Activated CD4-positive, CD25-positive, alpha-beta regulatory T cell treated with anti-CD3 and anti-CD28 coated beads, Interleukin-2, amount 50 U/mL, for 16 hours (primary cell): ENCODE data around the gene ZDHHC7.
A peak's percentile ranks its signal among the peaks of the same experiment; 100 is the strongest.
"Not testable (repeated sequence)": the region's sequence is repeated elsewhere in the genome, so short reads cannot be mapped to it uniquely, and the experiment has no call there.

Experiments used
- DNase-seq: peaks from one replicate; pipeline ENCODE4 v3.0.0-alpha.2; 2020; ENCODE audit warnings: low read depth, low spot score

The ZDHHC7 gene

DNA sequence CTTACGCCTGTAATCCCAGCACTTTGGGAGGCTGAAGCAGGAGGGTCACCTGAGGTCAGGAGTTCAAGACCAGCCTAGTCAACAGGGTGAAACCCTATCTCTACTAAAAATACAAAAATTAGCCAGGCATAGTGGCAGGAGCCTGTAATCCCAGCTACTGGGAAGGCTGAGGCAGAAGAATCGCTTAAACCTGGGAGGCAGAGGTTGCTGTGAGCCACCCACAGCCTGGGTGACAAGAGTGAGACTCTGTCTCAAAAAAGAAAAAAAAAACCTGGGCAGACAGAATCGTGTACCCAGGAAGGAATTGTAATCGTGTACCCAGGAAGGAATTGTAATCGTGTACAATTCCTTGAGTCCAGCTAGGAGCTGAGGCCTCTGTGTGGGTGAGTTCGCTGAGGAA lies 72.7 kb downstream of the ZDHHC7 start:
- DNase-seq: not testable (repeated sequence)

DNA sequence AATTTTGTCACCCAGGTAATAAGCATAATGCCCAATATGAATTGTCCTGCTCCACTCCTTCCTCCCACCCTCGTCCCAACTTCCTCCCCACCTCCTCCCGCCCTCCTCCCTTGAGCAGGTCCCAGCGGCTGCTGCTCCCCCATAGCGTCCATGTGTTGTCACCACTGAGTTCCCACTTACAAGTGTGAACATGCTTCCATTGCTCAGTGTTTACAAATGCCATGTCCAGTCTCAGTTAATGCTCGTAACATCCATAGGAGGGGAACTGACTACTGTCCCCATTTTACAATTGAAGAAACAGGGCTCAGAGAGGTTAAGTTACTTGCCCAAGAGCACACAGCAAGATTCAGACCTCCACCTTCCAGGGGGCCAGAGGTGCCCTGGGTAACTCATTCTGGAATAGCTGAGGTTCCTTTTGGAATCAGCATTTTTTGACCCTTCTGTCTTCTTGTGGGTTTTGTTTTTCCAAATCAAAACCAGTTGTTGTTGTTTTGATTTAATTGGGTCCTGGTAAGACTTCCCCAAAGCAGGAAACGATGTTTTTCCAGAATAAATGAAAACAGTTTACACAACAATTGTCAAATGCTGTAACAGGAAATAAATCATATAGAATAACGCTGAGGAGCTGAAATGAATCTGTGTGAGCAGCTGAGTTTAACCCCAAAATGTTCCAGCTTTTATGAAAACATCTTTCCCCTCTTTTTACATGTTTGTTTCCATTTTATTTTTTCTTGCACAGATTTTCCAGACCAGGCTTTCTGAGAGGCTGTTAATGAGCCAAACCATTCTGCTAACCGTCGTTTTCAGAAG lies 73.9 kb downstream of the ZDHHC7 start:
- DNase-seq: no peak

DNA sequence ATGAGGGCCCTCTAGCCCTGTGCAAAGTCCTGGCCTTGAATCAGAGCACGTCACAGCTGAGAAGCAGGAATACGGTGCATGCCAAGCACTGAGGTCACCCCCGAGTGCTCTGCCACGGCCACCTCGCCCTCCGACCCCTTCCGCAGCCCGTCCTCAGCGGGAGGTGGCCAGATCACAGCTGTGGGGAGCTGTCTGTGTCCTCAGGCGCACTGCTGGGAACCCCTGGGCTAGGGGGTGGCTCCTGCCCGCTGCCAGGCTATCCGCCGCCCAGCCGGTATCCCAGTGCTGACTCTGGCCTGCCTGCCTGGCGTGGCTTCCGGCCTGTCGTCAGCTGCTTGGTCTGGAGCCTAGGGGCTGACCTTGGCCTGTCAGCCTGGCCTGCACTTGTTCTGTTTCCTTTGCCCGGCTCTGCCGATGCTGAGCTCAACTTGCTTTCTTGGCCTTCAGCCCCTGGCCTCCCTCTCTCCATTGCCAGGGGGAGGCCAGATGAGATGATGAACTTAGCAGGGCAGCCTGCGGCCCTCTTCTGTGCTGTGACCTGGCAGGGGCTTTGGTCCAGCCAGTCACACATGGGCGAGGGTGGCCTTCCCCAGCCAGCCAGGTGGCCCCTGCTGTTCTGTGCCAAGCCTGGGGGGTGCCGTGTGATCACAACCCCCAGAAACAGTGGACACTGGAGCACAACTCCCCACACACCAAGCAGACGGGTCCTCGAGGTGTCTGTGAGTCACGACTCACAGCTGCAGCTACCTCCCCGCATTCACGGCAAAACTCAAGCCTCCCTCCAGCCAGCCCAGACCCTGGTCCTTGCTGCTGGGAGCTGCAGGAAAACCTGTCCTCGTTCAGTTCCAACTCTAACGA lies 77.3 kb downstream of the ZDHHC7 start:
- DNase-seq: no peak

DNA sequence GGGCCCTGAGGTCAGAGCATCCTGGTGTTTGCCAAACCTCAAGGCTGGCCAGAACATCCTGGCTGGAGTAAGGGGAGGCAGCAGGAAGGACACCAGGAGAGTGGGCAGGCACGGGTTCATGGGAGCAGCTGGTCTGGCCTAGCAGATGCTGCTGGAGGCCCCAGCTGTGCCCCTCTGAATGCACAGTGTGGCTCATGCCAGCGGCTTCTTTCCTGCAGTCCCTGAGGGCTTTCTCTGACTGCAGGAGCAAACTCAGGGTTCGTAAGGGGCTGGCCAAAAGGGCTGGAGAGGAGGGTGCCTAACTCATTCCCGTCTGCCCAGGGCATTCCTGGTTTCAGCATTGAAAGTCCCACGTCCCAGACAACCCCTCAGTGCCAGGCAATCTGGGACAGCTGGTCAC lies 78.7 kb downstream of the ZDHHC7 start:
- no peak for DNase-seq

DNA sequence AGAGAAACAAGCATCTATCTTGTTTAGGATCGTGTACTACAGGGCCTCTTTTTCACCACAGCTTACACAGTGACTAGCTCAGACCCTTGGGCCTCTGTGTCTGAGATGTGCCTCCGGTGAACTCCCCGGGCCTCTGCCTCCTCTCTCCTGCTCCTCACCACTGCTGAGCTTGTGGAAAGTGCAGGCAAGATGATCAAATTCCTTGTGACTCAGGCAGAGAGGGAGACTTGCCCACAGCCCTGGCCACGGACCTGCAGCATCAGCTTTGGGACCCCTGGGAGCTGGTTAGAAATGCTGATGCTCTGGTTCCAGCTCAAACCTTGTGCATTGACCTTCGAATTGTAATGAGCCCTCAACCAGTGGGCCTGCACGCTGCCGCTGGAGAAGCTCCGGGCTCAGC lies 79.8 kb downstream of the ZDHHC7 start:
- no peak for DNase-seq

DNA sequence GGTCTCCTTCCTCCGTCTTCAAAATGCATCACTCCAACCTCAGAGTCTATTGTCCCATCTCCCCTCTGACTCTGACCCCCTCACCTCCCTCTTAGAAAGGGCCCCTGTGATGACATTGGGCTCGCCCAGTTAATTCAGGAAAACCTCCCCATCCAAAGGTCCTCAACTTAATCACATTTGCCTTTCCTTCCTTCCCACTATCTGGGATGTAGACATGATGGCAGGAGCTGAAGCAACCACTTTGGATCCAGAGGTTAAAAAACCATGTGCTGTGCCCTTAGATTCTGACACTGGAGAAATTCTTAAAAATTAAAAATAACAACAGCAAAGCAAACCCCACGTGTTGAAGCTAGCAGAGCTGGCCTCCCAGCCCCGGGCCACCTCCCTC lies 80.2 kb downstream of the ZDHHC7 start:
- DNase-seq: no peak

DNA sequence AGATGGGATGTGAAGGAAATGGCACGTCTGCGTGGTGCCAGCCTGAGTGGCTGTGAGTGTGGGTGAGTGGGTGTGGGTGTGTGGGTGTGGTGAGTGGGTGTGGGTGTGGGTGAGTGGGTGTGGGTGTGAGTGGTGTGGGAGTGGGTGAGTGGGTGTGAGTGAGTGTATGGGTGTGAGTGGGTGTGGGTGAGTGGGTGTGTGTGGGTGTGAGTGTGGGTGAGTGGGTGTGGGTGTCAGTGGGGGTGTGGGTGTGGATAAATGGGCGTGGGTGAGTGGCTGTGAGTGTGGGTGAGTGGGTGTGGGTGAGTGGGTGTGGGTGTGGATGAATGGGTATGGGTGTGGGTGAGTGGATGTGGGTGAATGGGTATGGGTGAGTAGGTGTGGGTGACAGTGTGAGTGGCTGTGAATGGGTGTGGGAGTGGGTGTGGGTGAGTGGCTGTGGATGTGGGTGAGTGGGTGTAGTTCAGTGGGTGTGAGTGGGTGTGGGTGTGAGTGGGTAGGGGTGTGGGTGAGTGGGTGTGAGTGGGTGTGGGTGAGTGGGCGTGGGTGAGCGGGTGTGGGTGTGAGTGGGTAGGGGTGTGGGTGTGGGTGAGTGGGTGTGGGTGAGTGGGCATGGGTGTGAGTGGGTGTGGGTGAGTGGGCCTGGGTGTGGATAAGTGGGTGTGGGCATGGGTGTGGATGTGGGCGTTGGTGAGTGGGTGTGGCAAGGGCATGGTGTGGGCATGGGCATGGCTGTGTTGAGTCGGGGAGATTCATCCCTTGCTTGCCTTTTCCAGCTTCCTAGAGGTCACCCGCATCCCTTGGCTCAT lies 80.8 kb downstream of the ZDHHC7 start:
- DNase-seq: no peak

DNA sequence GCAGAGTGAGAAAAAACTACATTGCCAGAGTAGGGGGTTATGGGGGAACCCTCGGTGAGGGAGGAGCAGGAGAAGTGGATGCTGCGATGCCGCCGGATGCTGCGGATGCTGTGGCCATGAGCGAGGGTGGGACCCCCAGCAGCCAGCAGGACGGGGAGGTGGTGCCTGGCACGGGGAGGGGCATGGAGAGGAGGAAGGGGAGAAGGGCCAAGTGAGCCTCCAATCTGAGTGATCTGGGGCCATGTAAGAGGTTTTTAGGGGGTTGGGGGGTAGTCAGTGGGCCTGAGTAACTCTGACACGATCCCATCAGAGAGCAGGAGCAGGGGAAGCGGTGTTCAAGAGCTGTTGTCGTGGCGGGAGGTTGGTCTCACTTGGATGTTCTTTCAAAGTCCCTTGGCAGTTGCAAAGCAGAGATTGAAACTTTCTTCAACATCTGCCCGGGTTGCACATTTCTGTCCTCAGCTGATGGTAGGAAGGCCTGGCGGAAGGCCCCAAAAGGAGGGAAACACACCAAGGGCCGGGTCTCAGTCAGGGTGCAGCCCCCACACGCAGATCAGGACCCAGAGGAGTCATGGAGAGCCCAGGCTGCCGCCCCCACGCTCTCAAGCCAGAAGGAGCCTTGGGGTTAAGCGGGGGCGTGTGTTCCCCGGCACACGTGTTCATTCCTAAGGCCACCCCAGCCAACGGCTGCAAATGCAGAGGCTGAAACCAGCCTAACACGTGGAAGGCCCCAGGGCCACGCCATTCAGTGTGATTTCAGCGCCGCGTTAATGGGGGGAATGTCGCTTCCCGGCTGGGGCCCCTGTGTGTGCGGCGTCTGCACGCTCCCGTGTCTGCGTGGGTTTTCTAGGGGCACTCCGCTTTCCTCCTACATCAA lies 81.7 kb downstream of the ZDHHC7 start:
- DNase-seq: no peak

DNA sequence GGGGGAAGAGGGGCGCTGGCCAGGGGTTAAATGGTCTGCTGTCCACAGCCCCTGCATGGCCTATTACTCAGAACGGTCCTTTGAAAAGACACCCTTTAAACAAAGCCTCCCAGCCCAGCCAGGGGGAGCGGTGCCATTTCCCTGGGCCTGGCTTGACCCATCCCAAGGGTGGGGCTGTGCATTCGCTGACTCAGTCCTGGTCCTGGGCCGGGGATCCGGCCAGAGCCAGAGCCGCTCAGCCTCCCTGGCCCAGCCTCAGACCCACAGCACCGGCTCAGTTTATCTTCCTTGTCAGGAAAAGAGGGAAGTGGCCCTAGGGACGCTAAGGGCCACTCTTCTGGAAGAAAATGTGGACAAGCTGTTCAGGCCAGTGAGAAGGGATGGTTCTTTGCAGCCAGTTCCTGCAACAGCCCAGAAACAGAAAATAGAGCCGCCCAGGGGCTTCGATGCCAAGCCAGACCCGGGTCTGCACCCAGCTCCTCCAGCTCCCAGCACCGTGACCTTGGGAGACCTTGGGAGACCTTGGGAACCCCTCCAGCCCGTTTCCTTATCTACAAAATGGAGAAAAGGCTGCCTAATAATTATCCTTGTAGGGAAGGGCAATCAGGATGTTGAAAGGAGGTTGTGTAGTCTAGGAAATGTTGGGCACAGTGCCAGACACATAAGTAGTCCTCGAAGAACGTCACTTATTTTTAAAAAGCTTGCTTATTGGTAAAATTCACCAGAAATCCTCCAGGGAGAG lies 82.5 kb downstream of the ZDHHC7 start:
- no peak for DNase-seq

DNA sequence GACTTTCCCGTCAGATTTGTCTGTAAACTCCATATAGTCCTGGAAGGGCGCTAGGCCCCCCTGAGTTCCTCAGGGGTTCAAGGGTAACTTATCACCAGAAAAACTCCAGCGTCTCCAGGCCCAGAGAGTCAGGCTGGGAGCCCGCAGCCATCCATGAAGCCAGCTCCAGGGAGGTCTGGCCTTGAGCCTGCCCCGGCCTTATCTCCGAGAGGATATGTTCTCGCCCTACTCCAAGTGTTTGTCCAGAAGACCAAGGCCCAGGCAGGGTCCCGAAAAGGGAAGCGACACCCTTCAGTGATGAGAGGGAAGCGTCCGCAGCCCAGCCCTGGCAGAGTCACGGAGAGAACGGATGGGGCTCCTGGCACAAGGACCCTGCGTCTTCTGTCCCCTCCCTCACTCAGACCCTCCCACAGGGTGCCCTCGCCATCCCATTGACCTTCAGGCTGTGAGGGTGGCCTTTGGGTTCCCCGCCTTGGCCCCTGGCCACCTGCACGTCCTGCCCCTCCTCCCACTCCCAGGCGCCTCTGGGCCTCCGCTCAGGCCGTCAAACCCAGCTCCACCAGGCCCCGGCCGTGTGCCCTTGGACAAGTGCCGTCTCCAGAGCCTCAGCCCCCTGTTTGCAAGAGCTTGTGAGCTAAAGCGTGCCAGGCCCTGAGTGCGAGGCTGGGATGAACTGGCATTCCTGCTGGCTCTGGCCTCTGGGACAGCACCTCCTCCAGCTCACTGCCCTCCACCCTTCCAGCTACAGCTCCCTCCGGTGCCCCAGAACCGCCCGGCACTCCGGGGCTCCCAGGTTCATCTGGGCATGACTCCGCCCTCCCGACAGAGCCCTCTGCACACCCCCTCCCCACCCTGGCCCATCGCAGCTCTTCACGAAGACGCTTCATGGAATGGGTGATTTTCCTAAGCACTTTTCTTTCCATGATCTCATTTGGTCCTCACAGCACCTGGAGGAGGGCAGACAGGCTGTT lies 83.4 kb downstream of the ZDHHC7 start:
- DNase-seq: no peak

DNA sequence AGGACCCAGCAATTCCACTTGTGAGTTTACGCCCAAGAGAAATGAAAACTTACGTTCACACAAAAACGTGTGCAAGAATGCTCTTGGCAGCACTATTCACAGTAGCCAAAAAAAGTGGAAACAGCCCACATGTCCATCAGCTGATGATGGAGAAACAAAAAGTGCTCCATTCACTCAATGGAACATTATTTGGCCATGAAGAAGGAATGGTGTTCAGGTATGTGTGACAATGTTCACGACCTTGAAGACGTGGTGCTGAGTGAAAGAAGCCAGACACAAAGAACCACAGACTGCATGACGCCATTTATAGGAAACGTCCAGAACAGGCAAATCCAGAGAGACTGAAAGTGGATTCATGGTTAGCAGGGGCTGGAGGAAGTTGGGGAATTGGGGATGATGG lies 84.9 kb downstream of the ZDHHC7 start:
- no peak for DNase-seq

DNA sequence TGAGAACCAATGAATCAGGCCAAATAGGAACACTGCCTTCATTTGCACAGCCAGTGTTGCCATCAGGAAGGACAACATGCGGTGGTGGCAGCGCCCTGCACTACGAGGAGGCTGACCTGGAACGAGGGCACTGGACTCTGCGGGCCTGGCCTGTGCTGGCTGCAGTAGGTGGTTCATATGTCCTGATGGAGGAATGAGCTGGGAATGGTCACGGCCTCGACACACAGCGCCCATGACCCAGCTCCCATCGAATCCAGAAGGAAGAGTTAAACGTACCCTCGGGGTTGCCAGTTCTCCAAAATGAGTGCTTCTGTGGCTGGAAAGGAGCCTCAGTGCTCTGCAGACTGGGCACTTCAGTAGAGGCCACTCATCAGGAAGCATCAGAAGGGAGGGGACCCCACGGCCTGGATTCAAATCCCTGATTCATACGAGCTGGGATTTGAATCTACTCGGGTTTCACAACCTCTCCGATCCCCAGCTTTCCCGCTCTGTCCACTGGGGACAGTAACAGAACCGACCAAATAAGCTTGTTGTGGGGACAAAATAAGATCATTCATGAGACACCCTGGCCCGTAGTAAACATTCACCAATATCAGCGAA lies 85.5 kb downstream of the ZDHHC7 start:
- DNase-seq: no peak

DNA sequence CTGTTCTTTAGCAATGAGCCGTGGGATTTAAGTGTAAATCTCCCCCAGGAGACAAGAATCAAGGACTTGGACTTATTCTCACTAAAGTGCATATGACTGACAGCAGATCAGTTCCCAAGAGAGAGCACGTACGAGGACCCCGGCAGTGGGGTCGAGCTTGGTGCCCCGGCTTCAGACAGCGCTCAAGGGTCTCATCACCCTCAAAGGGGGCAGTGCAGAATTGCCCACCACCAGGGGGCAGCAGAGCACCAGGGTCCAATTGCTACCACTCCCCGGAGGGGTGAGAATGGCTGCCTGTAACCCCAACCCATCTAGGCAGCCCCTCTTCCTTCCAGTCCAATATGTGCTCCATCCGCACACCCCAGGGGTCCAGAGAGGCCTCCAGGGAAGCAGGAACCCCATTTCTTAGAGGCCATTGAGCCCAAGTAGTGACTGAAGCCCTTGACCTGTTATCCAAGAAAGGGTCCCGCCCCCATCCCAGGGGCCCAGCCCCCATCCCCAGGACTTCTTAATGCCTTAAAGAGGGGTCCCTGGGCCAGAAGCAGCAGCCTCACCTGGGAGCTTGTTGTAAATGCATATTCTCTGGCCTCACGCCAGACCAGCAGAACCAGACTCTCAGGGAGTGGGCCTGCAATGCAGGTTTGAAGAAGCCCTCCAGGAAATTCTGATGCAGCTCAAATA lies 86.1 kb downstream of the ZDHHC7 start:
- DNase-seq: peak; percentile 47

DNA sequence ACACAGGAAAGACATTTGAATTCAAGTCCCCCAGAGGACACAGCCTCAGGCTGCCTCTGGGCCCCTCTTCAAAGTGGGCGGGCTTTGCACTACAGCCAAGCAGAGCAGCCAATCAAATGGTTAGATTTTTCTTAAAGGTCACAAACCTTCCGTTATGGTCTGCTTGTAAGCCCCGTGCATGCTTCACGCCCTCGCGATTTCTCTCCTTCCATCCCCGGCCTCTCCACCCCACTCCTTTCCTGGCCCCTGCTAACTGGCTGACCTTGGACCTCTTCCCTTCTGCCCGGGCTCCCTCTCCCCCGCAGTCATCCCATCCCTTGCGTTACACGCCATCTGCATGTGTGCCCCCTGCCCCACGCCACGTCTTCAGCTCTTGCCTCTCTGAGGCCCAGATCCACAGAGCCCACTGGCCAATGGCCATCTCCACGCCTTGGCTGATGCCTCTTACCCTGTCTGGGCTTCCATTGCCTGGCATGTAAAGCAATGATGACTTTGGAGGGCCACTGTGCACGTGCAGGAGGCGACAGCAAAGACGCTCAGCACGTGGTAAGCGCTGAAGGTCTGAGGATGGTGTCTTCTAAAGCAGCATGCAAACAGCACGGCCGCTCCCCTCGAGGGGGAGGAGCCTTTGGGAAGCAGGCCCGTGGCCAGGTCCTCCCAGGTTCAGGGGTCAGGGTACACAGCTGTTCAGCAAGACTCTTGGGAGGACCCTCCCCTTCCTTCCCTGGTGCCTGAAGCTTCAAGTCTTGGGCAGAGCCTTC lies 86.8 kb downstream of the ZDHHC7 start:
- DNase-seq: no peak
